COLO668 (cell line): Measurements from ENCODE around the gene CYP2F1.
"Not testable (repeated sequence)": the region's sequence is repeated elsewhere in the genome, so short reads cannot be mapped to it uniquely, and the experiment has no call there.

ENCODE experiments used
- DNase-seq: peaks from one replicate; lab custom pipeline; 2025; ENCODE audit not compliant: unreplicated experiment; lab: John Stamatoyannopoulos, UW

The CYP2F1 gene, protein sequence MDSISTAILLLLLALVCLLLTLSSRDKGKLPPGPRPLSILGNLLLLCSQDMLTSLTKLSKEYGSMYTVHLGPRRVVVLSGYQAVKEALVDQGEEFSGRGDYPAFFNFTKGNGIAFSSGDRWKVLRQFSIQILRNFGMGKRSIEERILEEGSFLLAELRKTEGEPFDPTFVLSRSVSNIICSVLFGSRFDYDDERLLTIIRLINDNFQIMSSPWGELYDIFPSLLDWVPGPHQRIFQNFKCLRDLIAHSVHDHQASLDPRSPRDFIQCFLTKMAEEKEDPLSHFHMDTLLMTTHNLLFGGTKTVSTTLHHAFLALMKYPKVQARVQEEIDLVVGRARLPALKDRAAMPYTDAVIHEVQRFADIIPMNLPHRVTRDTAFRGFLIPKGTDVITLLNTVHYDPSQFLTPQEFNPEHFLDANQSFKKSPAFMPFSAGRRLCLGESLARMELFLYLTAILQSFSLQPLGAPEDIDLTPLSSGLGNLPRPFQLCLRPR

GRCh38 chr19:41114132-41114531 lies at the start of gene CYP2F1:
CYP2F1 (plus strand) TSS chr19:41114432; CDS start chr19:41116189, 1,757 bp downstream.
- no peak for DNase-seq

- no peak for DNase-seq
Measured at GRCh38 chr19:41064974-41065569, 49.2 kb upstream of the CYP2F1 start.

GRCh38 chr19:41076286-41076685 lies 37.9 kb upstream of the CYP2F1 start:
- DNase-seq: no peak

- DNase-seq: no peak
Measured at GRCh38 chr19:41083516-41083915, 30.7 kb upstream of the CYP2F1 start.

DNA sequence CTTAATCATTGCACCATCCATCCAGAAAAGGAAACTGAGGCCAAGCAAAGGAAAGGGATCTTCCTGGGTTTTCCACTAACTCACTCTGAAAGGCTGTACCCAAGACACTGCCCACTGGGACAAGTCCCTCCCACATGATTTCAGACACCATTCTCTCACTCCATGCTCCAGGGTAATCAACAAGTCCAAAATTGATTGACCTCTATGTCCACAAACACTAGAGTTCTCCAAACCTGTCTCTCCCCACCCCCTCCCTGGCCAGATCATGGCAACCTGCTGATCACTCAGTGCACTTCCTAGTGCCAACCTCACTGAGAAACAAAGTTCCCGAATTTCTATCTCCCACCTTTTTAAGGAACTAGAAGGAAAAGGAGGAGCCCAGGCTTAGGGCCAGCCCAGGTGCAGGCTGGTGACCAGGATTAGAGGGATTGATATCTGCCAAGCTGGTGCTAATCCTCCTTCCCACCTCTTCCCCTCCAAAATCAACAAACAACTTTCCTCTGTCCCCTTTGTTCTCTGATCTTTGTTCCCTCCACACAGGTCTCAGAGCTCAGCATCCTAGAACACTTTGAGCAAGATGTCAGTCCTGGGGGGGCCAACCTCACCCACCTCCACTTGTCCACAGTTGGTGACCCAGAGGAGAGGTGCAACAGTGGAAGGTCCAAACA lies 28.4 kb upstream of the CYP2F1 start:
- no peak for DNase-seq

GRCh38 chr19:41088151-41088550 lies 26.1 kb upstream of the CYP2F1 start, which contains the start of gene CYP2A13:
CYP2A13 (plus strand) TSS chr19:41088451; CDS start chr19:41088472, 21 bp downstream.
- DNase-seq: no peak

GRCh38 chr19:41089959-41090358 lies 24.3 kb upstream of the CYP2F1 start:
- DNase-seq: no peak

GRCh38 chr19:41095703-41096102 lies 18.5 kb upstream of the CYP2F1 start:
- no peak for DNase-seq

DNA sequence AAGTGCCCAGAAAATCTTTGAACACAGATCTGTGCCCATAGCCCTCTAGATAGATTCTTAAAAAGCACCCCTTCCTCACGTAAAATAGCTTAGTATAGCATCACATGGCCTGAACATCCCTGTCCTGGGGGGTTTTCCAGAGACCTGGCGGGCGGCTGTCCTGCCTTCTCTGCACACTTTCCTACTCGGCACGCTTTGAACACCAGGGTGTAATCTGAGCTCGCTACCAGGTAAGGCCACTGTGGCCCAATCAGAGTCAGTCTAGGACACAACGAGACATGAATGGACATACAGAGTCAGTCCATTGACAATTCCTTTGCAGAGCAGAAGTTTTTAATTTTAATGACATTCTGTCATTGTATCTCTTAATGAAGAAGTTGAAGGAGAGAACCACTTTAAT lies 17.9 kb upstream of the CYP2F1 start:
- DNase-seq: no peak

- no peak for DNase-seq
Measured at GRCh38 chr19:41097302-41097701, 16.9 kb upstream of the CYP2F1 start.

DNA sequence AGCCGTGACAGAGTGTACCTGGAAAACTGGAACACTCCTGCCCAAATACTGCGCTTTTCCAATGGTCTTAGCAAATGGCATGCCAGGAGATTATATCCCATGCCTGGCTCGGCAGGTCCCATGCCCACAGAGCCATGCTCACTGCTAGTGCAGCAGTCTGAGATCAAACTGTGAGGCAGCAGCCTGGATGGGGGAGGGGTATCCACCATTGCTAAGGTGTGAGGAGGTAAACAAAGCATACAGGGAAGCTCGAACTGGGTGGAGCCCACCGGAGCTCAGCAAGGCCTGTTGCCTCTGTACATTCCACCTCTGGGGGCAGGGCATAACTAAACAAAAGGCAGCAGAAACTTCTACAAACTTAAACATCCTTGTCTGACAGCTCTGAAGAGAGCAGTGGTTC lies 15.5 kb upstream of the CYP2F1 start:
- DNase-seq: no peak

DNA sequence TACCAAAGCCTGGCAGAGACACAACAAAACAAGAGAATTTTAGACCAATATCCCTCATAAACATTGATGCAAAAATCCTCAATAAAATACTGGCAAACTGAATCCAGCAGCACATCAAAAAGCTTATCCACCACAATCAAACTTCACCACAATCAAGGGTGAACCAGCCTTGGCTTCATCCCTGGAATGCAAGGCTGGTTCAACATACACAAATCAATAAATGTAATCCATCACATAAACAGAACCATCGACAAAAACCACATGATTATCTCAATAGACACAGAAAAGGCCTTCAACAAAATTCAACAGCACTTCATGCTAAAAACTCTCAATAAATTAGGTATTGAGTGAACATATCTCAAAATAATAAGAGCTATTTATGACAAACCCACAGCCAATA lies 12.0 kb upstream of the CYP2F1 start:
- DNase-seq: not testable (repeated sequence)

GRCh38 chr19:41106177-41106576 lies 8.1 kb upstream of the CYP2F1 start:
- DNase-seq: no peak

DNA sequence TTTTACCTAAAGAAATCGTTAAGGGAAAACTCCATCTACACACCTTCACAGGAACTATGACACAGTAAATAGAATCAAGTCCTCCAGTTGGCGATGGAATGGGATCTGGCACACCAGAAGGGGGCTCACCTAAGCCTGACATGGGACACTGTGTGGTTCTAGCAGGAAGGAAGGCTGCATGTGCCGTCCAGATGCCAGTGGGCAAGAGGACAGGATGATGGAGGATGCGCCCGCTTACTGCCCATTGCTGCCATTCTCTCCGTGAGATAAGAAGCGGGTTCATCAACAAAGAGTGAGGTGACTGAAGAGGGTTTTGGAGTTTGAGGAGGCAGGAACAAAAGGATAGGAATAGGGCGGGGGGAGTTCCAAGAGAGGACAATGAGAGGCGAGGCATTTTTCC lies 2.9 kb upstream of the CYP2F1 start:
- DNase-seq: no peak

GRCh38 chr19:41111750-41112295 lies 2.4 kb upstream of the CYP2F1 start:
- DNase-seq: no peak

DNA sequence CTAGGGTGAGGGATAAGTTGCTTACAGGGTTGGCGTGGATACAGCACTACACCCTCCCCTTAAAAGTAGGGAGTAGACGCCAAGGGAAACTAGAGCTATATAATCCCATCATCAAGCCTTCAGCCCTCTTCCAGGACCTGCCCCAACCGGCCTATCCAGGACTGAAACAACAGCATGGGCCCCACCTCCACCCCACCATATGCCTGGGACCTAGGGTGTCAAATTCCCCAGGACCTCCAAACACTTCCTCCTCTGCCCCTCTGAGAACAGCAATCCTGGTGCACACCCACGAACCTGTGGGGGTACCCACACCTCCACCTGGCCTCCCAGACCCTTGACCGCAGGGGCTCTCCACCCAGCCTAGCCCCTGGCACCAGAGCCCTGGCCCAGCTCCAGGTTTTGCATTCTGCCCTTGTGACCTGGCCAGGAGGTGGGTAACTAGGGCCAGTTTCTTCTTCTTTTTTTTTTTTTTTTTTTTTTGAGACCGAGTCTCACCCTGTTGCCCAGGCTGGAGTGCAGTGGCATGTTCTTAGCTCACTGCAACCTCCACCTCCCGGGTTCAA lies 1.4 kb upstream of the CYP2F1 start:
- no peak for DNase-seq

DNA sequence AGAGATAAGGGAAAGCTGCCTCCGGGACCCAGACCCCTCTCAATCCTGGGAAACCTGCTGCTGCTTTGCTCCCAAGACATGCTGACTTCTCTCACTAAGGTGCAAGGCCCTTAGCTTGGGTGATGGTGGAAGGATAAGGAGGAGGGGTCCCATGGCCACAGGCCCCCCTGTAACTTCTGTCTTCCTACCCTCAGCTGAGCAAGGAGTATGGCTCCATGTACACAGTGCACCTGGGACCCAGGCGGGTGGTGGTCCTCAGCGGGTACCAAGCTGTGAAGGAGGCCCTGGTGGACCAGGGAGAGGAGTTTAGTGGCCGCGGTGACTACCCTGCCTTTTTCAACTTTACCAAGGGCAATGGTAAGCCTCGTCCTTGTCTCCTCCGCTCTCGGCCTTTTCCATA lies 2.0 kb downstream of the CYP2F1 start:
- no peak for DNase-seq

GRCh38 chr19:41120929-41121911 lies 7.0 kb downstream of the CYP2F1 start:
- DNase-seq: not testable (repeated sequence)

GRCh38 chr19:41122846-41123245 lies 8.6 kb downstream of the CYP2F1 start:
- not testable (repeated sequence) for DNase-seq

DNA sequence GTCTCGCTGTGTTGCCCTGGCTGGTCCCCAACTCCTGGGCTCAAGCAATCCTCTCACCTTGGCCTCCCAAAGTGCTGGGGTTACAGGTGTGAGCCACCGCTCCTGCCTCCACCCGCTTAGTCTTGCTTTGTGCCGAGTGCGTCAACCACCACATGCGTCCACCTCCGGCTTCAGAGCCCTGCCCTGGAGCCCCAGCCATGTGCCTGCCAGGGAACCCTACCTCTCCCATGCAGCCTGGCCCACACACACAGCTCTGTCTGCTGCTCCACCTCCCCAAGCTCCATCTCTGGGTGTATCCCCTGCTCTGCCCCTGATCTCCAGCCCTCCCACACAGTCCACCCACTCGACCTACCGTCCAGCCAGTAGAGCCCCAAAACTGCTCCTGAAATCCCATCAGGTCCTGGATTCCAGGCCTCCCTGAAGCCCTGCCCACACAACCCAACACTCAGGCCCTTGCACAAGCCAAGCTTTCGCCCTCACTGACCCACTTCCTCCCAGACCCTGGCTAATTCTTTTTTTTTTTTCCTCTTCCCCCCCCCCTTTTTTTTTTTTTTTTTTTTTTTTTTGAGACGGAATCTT lies 9.6 kb downstream of the CYP2F1 start:
- DNase-seq: no peak
